Naive thymus-derived CD8-positive, alpha-beta T cell (primary cell): ENCODE measurements around the gene GATAD1. TPM values are rescaled to one million over a fixed set of nuclear protein-coding genes. Genes with fewer than 3 reads are reported as not detected.
"Not testable (repeated sequence)": the region's sequence is repeated elsewhere in the genome, so short reads cannot be mapped to it uniquely, and the experiment has no call there.

Experiments used
- ATAC-seq, 2 donors: fragments of 150-1000 bp; cut with Tn5 transposase in 1 of 2; sonication (Bioruptor Pico), chemical (Tn5 transposase) in 1 of 2; 1 replicate in 1 of 2; 2 replicates in 1 of 2; pipeline ENCODE4 v1.10.0; 2021; ENCODE audit warnings: mild to moderate bottlenecking in 2 of 2, moderate library complexity in 2 of 2
- POLR2A ChIA-PET: fragments of 350-600 bp; sonication (Branson Sonifier 250); formaldehyde crosslinking; loops from one replicate; lab custom pipeline; 2021; ENCODE audit warnings: antibody characterized with exemption; lab: Charles Lee
- DNase-seq, 10 donors: peaks; one replicate each; pipeline versions ENCODE4 v3.0.0 to v3.0.0-alpha.2; 2020 to 2022
- H3K27ac Mint-ChIP-seq, 10 donors: one replicate each; pipeline ENCODE4 v1.8.0; 2020 to 2022; ENCODE audit warnings: mild to moderate bottlenecking in 10 of 10, mixed read lengths in 10 of 10, moderate library complexity in 4 of 10, inconsistent platforms in 1 of 10
- H3K27me3 Mint-ChIP-seq, 5 donors: one replicate each; pipeline ENCODE4 v1.8.0; 2021 to 2022; ENCODE audit warnings: mixed read lengths in 5 of 5
- H3K36me3 Mint-ChIP-seq, 3 donors: one replicate each; pipeline ENCODE4 v1.8.0; 2020 to 2022; ENCODE audit warnings: mixed read lengths in 3 of 3, mild to moderate bottlenecking in 2 of 3, inconsistent platforms in 1 of 3
- H3K4me1 Mint-ChIP-seq, 4 donors: one replicate each; pipeline ENCODE4 v1.8.0; 2021 to 2022; ENCODE audit warnings: mixed read lengths in 4 of 4
- H3K4me3 Mint-ChIP-seq, 10 donors: one replicate each; pipeline ENCODE4 v1.8.0; 2020 to 2022; ENCODE audit warnings: mild to moderate bottlenecking in 10 of 10, mixed read lengths in 10 of 10, moderate library complexity in 6 of 10, inconsistent platforms in 1 of 10
- H3K9me3 Mint-ChIP-seq, 9 donors: one replicate each; pipeline ENCODE4 v1.8.0; 2020 to 2022; ENCODE audit warnings: mixed read lengths in 9 of 9, mild to moderate bottlenecking in 3 of 9, inconsistent platforms in 1 of 9, moderate library complexity in 1 of 9
- polyA plus RNA-seq, 3 donors: library from polyadenylated mRNA; unstranded; fragments of 300-500 nt; fragmentation: Illumina TruSeq; gene quantifications; one replicate each; pipeline ENCODE4 v1.2.3, GENCODE V29; 2021
- total RNA-seq, 8 experiments: library from RNA in 2 of 8; stranded (reverse) in 2 of 8; gene quantifications; one replicate each; pipeline ENCODE4 v1.2.3 and lab custom pipeline; 2021 to 2026

Gene GATAD1, protein sequence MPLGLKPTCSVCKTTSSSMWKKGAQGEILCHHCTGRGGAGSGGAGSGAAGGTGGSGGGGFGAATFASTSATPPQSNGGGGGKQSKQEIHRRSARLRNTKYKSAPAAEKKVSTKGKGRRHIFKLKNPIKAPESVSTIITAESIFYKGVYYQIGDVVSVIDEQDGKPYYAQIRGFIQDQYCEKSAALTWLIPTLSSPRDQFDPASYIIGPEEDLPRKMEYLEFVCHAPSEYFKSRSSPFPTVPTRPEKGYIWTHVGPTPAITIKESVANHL
- total RNA-seq (10 to 100 TPM; 40.9 to 43.6 TPM), polyA plus RNA-seq (10 to 100 TPM in 1 of 3 donors, 1 to 10 TPM in 2; 8.2 to 10.9 (median 9.3) TPM), total RNA-seq (lab: John Stamatoyannopoulos, UW) (15.0 to 61.9 (median 35.6) reads per million in 6 experiments)

DNA sequence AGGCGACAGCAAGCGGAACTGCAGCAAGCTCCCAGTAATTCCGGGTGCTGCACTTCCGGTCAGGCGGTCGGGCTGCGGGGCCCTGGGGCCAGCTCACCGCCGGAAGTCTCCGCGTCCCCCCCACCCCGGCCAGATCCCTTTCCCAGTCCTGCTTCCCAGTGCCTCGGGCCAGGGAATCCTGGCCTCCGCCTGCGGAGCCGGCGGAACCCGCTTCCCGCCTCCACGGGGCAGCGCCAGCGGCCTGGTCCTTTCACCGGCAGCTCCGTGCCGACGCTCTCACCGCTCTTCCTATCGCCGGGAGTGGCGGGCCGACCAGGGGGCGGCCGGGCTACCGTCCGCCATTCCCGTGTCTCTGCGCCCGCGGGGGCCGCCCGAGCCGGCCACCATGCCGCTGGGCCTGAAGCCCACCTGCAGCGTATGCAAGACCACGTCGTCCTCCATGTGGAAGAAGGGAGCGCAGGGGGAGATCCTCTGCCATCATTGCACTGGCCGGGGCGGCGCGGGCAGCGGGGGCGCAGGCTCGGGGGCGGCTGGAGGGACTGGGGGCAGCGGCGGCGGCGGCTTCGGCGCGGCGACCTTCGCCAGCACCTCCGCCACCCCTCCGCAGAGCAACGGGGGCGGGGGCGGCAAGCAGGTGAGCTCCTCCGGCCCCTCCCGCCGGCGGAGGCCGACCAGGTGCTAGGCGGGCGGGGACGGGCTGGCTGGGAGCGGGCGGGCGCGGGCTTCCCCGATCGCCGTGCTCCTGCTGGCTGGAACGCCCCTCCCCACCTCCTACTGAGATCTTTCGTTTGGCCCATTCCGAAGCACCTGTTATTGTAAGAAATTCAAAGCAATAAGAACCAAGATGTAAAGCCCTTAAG is at the start of gene GATAD1:
Gene GATAD1, plus strand, starts transcription at position 138 of the 860 bp plus-strand sequence. Its CDS starts 248 bp downstream, at position 386.
- ATAC-seq = peak; percentile 70 to 74

GRCh38 chr7:92397542-92397941 is 49.7 kb upstream of the GATAD1 start:
- H3K27ac Mint-ChIP-seq = no peak overlapping the region
- POLR2A ChIA-PET = no interaction called here
- DNase-seq (no peak), ATAC-seq (no peak)
- H3K4me3 Mint-ChIP-seq = no peak overlapping the region
- peaks cover 0 to 1% (median 0%) of the 10 kb centered on the region in 4 donors for H3K4me1 Mint-ChIP-seq
- no peaks in the 10 kb centered on the region for H3K27me3 Mint-ChIP-seq
- H3K36me3 Mint-ChIP-seq = peaks cover 6 to 49% (median 24%) of the 10 kb centered on the region in 3 donors
- H3K9me3 Mint-ChIP-seq = no peaks in the 10 kb centered on the region

More for the DNA sequence above, at the start of gene GATAD1:
- Mint-ChIP-seq H3K4me1 (peaks cover 12 to 16% (median 15%) of the 10 kb centered on the region in 4 donors), H3K27me3 (no peaks in the 10 kb centered on the region), H3K27ac (peak within 1 kb of the TSS; percentile 95 to 99 (median 98)), H3K36me3 (peaks cover 0 to 19% (median 0%) of the 10 kb centered on the region in 3 donors), H3K9me3 (no peaks in the 10 kb centered on the region), H3K4me3 (peak within 1 kb of the TSS; percentile 88 to 98 (median 92))
- DNase-seq = peak; percentile 63 to 90 (median 79)
- POLR2A ChIA-PET = interaction anchor here (0.6 to 2.9 kb wide), 17 partner anchors 10 to 784 kb away, joined by 3 to 51 read pairs (median 5); partner anchors contain the start of genes AKAP9, ANKIB1, CYP51A1 and FAM133B

DNA sequence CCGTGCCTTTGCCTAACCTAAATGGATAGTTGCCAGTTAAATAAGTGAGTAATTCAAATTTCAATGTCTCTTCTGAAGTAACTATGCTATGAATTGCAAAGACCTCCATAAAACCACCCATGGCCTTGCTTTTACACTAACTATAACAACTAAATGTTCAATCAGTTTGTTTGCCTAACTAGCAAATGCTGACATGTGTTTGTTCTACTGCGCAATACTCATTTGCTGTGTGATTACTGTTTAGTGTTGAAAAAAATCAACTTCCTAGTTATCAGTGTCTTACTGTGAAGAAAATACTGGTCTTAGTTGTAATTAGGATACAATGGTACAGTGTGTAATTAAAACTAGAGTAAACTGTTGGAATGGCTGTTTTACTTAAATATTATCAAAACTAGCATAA is 47.3 kb upstream of the GATAD1 start:
- ATAC-seq (no peak), DNase-seq (no peak)
- Mint-ChIP-seq H3K27ac (no peak overlapping the region), H3K4me3 (no peak overlapping the region), H3K36me3 (peaks cover 6 to 45% (median 20%) of the 10 kb centered on the region in 3 donors), H3K4me1 (peaks cover 14 to 24% (median 20%) of the 10 kb centered on the region in 4 donors), H3K27me3 (no peaks in the 10 kb centered on the region), H3K9me3 (no peaks in the 10 kb centered on the region)
- POLR2A ChIA-PET = no interaction called here

GRCh38 chr7:92402920-92403759 is 44.1 kb upstream of the GATAD1 start:
- POLR2A ChIA-PET = no interaction called here
- peaks cover 6 to 21% (median 11%) of the 10 kb centered on the region in 3 donors for H3K36me3 Mint-ChIP-seq
- no peak for DNase-seq
- H3K27me3 Mint-ChIP-seq = no peaks in the 10 kb centered on the region
- peak overlapping the region in 7 of 10 donors; percentile 1 to 63 (median 17) for H3K27ac Mint-ChIP-seq
- no peaks in the 10 kb centered on the region for H3K9me3 Mint-ChIP-seq
- peaks cover 14 to 24% (median 20%) of the 10 kb centered on the region in 4 donors for H3K4me1 Mint-ChIP-seq
- H3K4me3 Mint-ChIP-seq = peak overlapping the region in 5 of 10 donors; percentile 8 to 64 (median 45)
- peak in 1 of 2 donors; percentile 21 for ATAC-seq

DNA sequence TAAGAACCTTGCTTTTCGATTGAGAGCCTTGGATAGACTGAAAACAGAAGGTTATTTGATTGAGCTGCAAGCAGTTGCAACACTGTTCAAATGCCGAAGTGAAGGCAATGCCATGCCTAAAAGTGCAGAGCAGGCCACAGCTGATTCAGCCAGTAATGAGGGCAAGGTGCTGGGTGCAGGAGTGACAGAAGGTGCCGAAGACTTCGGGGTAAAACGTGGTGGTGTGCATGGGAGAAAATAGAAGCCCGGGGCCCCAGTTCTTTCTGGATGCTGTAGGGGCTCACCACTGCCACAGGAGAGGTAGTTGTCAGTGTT is 43.6 kb upstream of the GATAD1 start:
- ATAC-seq = no peak
- H3K36me3 Mint-ChIP-seq = peaks cover 2 to 15% (median 6%) of the 10 kb centered on the region in 3 donors
- peaks cover 17 to 24% (median 20%) of the 10 kb centered on the region in 4 donors for H3K4me1 Mint-ChIP-seq
- DNase-seq = no peak
- POLR2A ChIA-PET = interaction anchor here (1.7 kb wide), 1 partner anchor 43 kb away, joined by 4 read pairs; the partner anchor contains the start of gene GATAD1
- peak overlapping the region in 5 of 10 donors; percentile 3 to 63 (median 27) for H3K27ac Mint-ChIP-seq
- peak overlapping the region in 6 of 10 donors; percentile 8 to 64 (median 42) for H3K4me3 Mint-ChIP-seq
- H3K27me3 Mint-ChIP-seq = no peaks in the 10 kb centered on the region
- H3K9me3 Mint-ChIP-seq = no peaks in the 10 kb centered on the region

DNA sequence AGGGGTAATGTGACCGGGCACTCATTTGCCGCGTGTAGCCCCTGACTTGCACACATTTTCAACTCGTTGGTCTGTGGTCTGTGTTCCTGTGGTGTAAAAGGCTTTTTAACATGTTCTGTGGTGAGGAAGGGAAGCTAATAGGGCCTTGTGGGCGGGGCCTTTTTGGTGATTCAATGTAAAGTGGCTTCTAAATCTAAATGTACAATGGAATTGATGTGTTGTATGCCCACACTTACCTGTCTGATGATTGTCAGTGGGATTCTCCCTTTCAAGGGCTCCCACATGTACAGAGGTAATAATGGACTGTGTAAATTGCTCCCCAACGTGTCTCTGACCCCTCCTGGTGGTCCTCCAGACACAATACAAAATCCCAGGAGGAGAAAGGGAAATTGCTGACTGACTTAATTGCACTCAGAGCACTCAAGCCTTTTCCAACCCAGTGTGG is 43.1 kb upstream of the GATAD1 start:
- peaks cover 17 to 24% (median 20%) of the 10 kb centered on the region in 4 donors for H3K4me1 Mint-ChIP-seq
- peak overlapping the region in 4 of 10 donors; percentile 8 to 64 (median 52) for H3K4me3 Mint-ChIP-seq
- DNase-seq = peak in 6 of 10 donors; percentile 19 to 53 (median 32)
- no peaks in the 10 kb centered on the region for H3K27me3 Mint-ChIP-seq
- POLR2A ChIA-PET = interaction anchor here (1.7 kb wide), 1 partner anchor 43 kb away, joined by 4 read pairs; the partner anchor contains the start of gene GATAD1
- no peaks in the 10 kb centered on the region for H3K9me3 Mint-ChIP-seq
- peak overlapping the region in 7 of 10 donors; percentile 4 to 73 (median 35) for H3K27ac Mint-ChIP-seq
- H3K36me3 Mint-ChIP-seq = peaks cover 0 to 12% (median 5%) of the 10 kb centered on the region in 3 donors
- ATAC-seq = peak; percentile 78 to 86

DNA sequence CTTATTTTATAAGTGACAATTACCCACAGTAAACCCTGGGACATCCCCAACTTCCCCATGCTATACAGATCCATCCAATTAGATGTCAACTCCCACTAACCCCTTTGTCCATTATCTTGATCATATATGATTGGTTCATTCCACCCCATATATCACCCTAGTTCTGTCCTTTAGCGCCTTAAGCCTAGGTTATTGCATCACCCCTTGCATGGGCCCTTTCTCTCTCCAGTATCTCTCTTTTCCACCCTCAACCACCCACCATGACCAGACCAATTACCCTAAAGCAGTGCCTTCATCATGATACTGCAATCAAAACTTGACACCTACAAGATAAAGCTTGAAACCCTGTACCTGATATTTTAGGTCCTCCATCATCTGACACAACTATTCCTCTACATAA is 37.9 kb upstream of the GATAD1 start:
- H3K4me3 Mint-ChIP-seq = no peak overlapping the region
- H3K27ac Mint-ChIP-seq = no peak overlapping the region
- no peak for ATAC-seq
- H3K27me3 Mint-ChIP-seq = peaks cover 6 to 21% (median 11%) of the 10 kb centered on the region in 5 donors
- no peak for DNase-seq
- POLR2A ChIA-PET = no interaction called here
- H3K36me3 Mint-ChIP-seq = peaks cover 0 to 1% (median 0%) of the 10 kb centered on the region in 3 donors
- H3K4me1 Mint-ChIP-seq = peaks cover 3 to 5% (median 5%) of the 10 kb centered on the region in 4 donors
- no peaks in the 10 kb centered on the region for H3K9me3 Mint-ChIP-seq

DNA sequence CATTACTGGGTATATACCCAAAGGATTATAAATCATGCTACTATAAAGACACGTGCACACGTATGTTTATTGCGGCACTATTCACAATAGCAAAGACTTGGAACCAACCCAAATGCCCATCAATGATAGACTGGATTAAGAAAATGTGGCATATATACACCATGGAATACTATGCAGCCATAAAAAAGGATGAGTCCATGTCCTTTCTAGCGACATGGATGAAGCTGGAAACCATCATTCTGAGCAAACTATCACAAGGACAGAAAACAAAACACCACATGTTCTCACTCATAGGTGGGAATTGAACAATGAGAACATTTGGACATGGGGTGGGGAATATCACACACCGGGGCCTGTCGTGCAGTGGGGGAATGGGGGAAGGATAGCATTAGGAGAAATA is 37.1 kb upstream of the GATAD1 start:
- H3K27ac Mint-ChIP-seq, ATAC-seq, H3K9me3 Mint-ChIP-seq, POLR2A ChIA-PET, DNase-seq, H3K36me3 Mint-ChIP-seq, H3K4me3 Mint-ChIP-seq, H3K4me1 Mint-ChIP-seq: not testable (repeated sequence)
- H3K27me3 Mint-ChIP-seq = peaks cover 6 to 21% (median 11%) of the 10 kb centered on the region in 5 donors

- Mint-ChIP-seq H3K27ac (no peak overlapping the region), H3K4me1 (peaks cover 0 to 4% (median 0%) of the 10 kb centered on the region in 4 donors), H3K9me3 (no peaks in the 10 kb centered on the region), H3K36me3 (peaks cover 0 to 1% (median 0%) of the 10 kb centered on the region in 3 donors), H3K4me3 (no peak overlapping the region), H3K27me3 (peaks cover 6 to 21% (median 11%) of the 10 kb centered on the region in 5 donors)
- ATAC-seq = no peak
- DNase-seq = no peak
- POLR2A ChIA-PET = interaction anchor here (0.7 kb wide), 1 partner anchor 444 kb away, joined by 7 read pairs; no protein-coding TSS in a partner anchor
Observed at GRCh38 chr7:92412745-92413144, 34.5 kb upstream of the GATAD1 start.

DNA sequence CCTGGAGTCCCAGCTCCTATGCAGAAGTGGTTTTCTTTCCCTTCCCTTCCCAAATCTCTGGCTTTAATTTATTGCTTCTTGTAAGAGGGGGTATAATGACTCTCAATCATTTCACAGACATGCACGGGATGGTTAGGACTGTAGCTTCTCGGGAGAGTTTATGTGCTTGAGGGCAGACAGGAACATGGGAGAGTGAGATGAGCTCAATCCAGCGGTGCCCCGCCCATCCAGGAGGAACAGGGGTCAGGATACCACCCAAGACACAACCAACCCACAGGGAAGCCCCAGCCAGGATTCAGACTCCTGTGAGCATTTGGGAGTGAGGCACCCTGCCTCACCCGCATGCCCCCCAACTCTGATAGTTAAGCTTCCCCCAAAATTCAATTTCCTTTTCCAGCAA is 33.7 kb upstream of the GATAD1 start:
- Mint-ChIP-seq H3K4me3 (no peak overlapping the region), H3K9me3 (no peaks in the 10 kb centered on the region), H3K4me1 (no peaks in the 10 kb centered on the region), H3K27me3 (peaks cover 6 to 21% (median 11%) of the 10 kb centered on the region in 5 donors), H3K36me3 (peaks cover 0 to 1% (median 0%) of the 10 kb centered on the region in 3 donors), H3K27ac (peak overlapping the region in 1 of 10 donors; percentile 3)
- DNase-seq (no peak), ATAC-seq (no peak)
- POLR2A ChIA-PET = no interaction called here

GRCh38 chr7:92415225-92415624 is 32.1 kb upstream of the GATAD1 start:
- POLR2A ChIA-PET = no interaction called here
- DNase-seq = no peak
- Mint-ChIP-seq H3K36me3 (peaks cover 0 to 1% (median 0%) of the 10 kb centered on the region in 3 donors), H3K9me3 (no peaks in the 10 kb centered on the region), H3K27ac (no peak overlapping the region), H3K4me3 (no peak overlapping the region), H3K27me3 (peaks cover 6 to 21% (median 11%) of the 10 kb centered on the region in 5 donors), H3K4me1 (no peaks in the 10 kb centered on the region)
- no peak for ATAC-seq
